ENCODE results near the gene LRRC17. TPM values are rescaled to one million over a fixed set of nuclear protein-coding genes. Genes with fewer than 3 reads are reported as not detected.

LRRC17 gene
- total and polyA plus RNA-seq, 4 donors = 1.1 to 11.3 (median 1.4) TPM

DNA sequence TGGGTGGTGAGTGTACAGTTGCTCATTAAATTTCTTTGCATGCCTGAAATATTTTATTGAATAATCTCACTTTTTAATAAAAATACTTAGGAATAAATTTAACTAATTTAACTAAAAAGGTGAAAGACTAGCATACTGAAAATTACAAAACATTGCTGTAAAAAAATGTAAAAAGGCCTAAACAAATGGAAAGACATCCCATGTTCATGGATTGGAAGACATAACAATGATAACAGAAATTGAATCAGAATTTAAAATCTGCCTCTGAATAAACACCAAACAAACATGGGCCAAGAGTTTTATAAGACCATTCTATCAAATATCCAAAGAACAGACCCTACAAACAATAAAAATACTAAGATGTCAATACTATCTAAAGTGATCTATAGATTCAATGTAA lies 66.9 kb downstream of the LRRC17 start (continued):
- TF ChIP-seq, protein P1, sequence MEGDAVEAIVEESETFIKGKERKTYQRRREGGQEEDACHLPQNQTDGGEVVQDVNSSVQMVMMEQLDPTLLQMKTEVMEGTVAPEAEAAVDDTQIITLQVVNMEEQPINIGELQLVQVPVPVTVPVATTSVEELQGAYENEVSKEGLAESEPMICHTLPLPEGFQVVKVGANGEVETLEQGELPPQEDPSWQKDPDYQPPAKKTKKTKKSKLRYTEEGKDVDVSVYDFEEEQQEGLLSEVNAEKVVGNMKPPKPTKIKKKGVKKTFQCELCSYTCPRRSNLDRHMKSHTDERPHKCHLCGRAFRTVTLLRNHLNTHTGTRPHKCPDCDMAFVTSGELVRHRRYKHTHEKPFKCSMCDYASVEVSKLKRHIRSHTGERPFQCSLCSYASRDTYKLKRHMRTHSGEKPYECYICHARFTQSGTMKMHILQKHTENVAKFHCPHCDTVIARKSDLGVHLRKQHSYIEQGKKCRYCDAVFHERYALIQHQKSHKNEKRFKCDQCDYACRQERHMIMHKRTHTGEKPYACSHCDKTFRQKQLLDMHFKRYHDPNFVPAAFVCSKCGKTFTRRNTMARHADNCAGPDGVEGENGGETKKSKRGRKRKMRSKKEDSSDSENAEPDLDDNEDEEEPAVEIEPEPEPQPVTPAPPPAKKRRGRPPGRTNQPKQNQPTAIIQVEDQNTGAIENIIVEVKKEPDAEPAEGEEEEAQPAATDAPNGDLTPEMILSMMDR (IDR thresholded peaks at IDR 0.05; ENCODE audit: low read depth, low read length, missing input control) = no peak

DNA sequence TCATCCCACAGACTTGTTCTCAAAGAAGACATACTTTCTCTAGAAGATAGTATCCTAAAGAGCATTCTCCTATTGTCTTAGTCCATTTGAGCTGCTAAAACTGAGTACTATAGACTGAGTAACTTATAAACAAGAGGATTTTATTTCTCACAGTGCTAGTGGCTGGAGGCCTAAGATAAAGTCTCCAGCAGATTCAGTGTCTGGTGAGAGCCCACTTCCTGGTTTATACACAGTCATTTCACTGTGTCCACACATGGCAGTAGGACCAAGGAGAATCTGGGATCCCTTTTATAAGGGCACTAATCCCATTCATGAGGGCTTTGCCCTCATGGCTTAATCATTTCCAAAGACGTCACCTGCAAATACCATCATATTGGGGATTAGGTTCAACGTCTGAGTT lies 68.7 kb downstream of the LRRC17 start:
- 96% methylated on average over 2 of the region's 2 CpGs for WGBS
- Histone ChIP-seq H3K4me1 (ENCODE audit: control insufficient read depth in 4 of 4, insufficient read depth in 4 of 4, low read length in 3 of 4) (no peaks in the 10 kb centered on the region), H3K27me3 (ENCODE audit: control insufficient read depth in 4 of 4, insufficient read depth in 4 of 4, low read length in 3 of 4) (no peaks in the 10 kb centered on the region), H3K9me3 (ENCODE audit: control insufficient read depth in 4 of 4, low read length in 3 of 4) (no peaks in the 10 kb centered on the region), H3K27ac (ENCODE audit: low read depth in 1 of 2, low read length in 2 of 2) (no peak overlapping the region), H3K9ac (ENCODE audit: low read depth in 1 of 2, low read length in 2 of 2) (no peak overlapping the region), H3K36me3 (ENCODE audit: control insufficient read depth in 4 of 4, insufficient read depth in 3 of 4, low read depth in 1 of 4, low read length in 3 of 4) (no peaks in the 10 kb centered on the region), H3K4me3 (ENCODE audit: low read depth in 1 of 3, low read length in 3 of 3) (no peak overlapping the region)
- no peak for DNase-seq (ENCODE audit: low spot score)
- TF ChIP-seq RAD21 (IDR thresholded peaks at IDR 0.05) (no peak), HNF4A (conservative IDR thresholded peaks at IDR 0.05) (no peak), JUND (IDR thresholded peaks at IDR 0.05) (no peak), FOXA1 (IDR thresholded peaks at IDR 0.05) (no peak), HNF4G (IDR thresholded peaks at IDR 0.05) (no peak), TAF1 (conservative IDR thresholded peaks at IDR 0.05) (no peak), YY1 (IDR thresholded peaks at IDR 0.05) (no peak), FOXA2 (IDR thresholded peaks at IDR 0.05) (no peak), SP1 (IDR thresholded peaks at IDR 0.05) (no peak), RXRA (IDR thresholded peaks at IDR 0.05) (no peak), GABPA (IDR thresholded peaks at IDR 0.05 in 1 of 2, conservative IDR thresholded peaks at IDR 0.05 in 1 of 2) (no peak), NR2F2 (IDR thresholded peaks at IDR 0.05) (no peak), EGR1 (IDR thresholded peaks at IDR 0.05; ENCODE audit: low read depth in 2 of 2) (no peak)
- TF ChIP-seq, protein P1 (IDR thresholded peaks at IDR 0.05; ENCODE audit: low read depth, low read length, missing input control) = no peak
- TF ChIP-seq, protein P2, sequence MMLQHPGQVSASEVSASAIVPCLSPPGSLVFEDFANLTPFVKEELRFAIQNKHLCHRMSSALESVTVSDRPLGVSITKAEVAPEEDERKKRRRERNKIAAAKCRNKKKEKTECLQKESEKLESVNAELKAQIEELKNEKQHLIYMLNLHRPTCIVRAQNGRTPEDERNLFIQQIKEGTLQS (IDR thresholded peaks at IDR 0.05) = no peak
- TF ChIP-seq, protein P3, sequence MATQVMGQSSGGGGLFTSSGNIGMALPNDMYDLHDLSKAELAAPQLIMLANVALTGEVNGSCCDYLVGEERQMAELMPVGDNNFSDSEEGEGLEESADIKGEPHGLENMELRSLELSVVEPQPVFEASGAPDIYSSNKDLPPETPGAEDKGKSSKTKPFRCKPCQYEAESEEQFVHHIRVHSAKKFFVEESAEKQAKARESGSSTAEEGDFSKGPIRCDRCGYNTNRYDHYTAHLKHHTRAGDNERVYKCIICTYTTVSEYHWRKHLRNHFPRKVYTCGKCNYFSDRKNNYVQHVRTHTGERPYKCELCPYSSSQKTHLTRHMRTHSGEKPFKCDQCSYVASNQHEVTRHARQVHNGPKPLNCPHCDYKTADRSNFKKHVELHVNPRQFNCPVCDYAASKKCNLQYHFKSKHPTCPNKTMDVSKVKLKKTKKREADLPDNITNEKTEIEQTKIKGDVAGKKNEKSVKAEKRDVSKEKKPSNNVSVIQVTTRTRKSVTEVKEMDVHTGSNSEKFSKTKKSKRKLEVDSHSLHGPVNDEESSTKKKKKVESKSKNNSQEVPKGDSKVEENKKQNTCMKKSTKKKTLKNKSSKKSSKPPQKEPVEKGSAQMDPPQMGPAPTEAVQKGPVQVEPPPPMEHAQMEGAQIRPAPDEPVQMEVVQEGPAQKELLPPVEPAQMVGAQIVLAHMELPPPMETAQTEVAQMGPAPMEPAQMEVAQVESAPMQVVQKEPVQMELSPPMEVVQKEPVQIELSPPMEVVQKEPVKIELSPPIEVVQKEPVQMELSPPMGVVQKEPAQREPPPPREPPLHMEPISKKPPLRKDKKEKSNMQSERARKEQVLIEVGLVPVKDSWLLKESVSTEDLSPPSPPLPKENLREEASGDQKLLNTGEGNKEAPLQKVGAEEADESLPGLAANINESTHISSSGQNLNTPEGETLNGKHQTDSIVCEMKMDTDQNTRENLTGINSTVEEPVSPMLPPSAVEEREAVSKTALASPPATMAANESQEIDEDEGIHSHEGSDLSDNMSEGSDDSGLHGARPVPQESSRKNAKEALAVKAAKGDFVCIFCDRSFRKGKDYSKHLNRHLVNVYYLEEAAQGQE (IDR thresholded peaks at IDR 0.05) = no peak
- TF ChIP-seq, protein P4, sequence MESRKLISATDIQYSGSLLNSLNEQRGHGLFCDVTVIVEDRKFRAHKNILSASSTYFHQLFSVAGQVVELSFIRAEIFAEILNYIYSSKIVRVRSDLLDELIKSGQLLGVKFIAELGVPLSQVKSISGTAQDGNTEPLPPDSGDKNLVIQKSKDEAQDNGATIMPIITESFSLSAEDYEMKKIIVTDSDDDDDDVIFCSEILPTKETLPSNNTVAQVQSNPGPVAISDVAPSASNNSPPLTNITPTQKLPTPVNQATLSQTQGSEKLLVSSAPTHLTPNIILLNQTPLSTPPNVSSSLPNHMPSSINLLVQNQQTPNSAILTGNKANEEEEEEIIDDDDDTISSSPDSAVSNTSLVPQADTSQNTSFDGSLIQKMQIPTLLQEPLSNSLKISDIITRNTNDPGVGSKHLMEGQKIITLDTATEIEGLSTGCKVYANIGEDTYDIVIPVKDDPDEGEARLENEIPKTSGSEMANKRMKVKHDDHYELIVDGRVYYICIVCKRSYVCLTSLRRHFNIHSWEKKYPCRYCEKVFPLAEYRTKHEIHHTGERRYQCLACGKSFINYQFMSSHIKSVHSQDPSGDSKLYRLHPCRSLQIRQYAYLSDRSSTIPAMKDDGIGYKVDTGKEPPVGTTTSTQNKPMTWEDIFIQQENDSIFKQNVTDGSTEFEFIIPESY (IDR thresholded peaks at IDR 0.05) = no peak
- TF ChIP-seq, protein P5, sequence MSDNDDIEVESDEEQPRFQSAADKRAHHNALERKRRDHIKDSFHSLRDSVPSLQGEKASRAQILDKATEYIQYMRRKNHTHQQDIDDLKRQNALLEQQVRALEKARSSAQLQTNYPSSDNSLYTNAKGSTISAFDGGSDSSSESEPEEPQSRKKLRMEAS (IDR thresholded peaks at IDR 0.05) = no peak
